OCI-LY7 (cell line): ENCODE data around the gene SSPN. TPM values are rescaled to one million over a fixed set of nuclear protein-coding genes. Genes with fewer than 3 reads are reported as not detected.

Experiments used
- BruUV-seq: library from RNA; stranded (reverse); fragments of 400-500 nt; replicated peaks from 2 replicates; lab custom pipeline; 2021; lab: Mats Ljungman, UMichigan
- CTCF ChIA-PET: fragments of 300-600 bp; sonication (Branson Sonifier 250); formaldehyde crosslinking; loops from one replicate; lab custom pipeline; 2022; ENCODE audit warnings: antibody characterized with exemption; ENCODE audit not compliant: unreplicated experiment; lab: Charles Lee
- POLR2A ChIA-PET: fragments of 300-600 bp; sonication (Branson Sonifier 250); formaldehyde crosslinking; loops from one replicate; lab custom pipeline; 2022; ENCODE audit warnings: antibody characterized with exemption; lab: Charles Lee
- DNase-seq: peaks from one replicate; pipeline ENCODE4 v3.0.0-alpha.2; 2015; ENCODE audit warnings: low spot score
- H2AFZ ChIP-seq: fragments of 200-600 bp; sonication (generic), shearing (Covaris generic); 2 replicates; pipeline ENCODE4 v1.6.1; 2014; ENCODE audit warnings: mild to moderate bottlenecking, antibody characterized with exemption, low read length, moderate library complexity
- H3K27ac ChIP-seq: fragments of 200-600 bp; sonication (generic); 2 replicates; pipeline ENCODE4 v1.5.1; 2014; ENCODE audit warnings: mixed run types, low read depth, mild to moderate bottlenecking, moderate library complexity, low read length, inconsistent platforms; ENCODE audit not compliant: poor library complexity, severe bottlenecking
- H3K36me3 ChIP-seq: fragments of 200-600 bp; sonication (generic); 2 replicates; pipeline ENCODE4 v1.6.1; 2014; ENCODE audit warnings: mild to moderate bottlenecking, antibody characterized with exemption, low read length, moderate library complexity, mixed read lengths; ENCODE audit not compliant: insufficient read depth
- H3K4me1 ChIP-seq: fragments of 200-600 bp; sonication (generic); 2 replicates; pipeline ENCODE4 v1.5.1; 2014; ENCODE audit warnings: mild to moderate bottlenecking, low read length; ENCODE audit not compliant: insufficient read depth, poor library complexity, severe bottlenecking
- H3K4me2 ChIP-seq: fragments of 200-600 bp; sonication (generic); 2 replicates; pipeline ENCODE4 v1.6.1; 2014; ENCODE audit warnings: mild to moderate bottlenecking, low read length
- H3K4me3 ChIP-seq: fragments of 200-600 bp; sonication (generic); 2 replicates; pipeline ENCODE4 v1.5.1; 2014; ENCODE audit warnings: mild to moderate bottlenecking, low read depth, low read length; ENCODE audit not compliant: poor library complexity, severe bottlenecking
- H3K79me2 ChIP-seq: fragments of 200-600 bp; sonication (generic); 2 replicates; pipeline ENCODE4 v1.6.1; 2016; ENCODE audit warnings: low read depth, mild to moderate bottlenecking, low read length, moderate library complexity, mixed read lengths; ENCODE audit not compliant: insufficient read depth
- H3K9me2 ChIP-seq: fragments of 200-600 bp; sonication (generic); 2 replicates; pipeline ENCODE4 v1.6.1; 2016; ENCODE audit warnings: mild to moderate bottlenecking, low read length, mixed read lengths; ENCODE audit not compliant: insufficient read depth
- H3K9me3 ChIP-seq: fragments of 200-600 bp; sonication (generic); 2 replicates; pipeline ENCODE4 v1.6.1; 2014; ENCODE audit warnings: mild to moderate bottlenecking, mixed run types, low read length, mixed read lengths
- H4K20me1 ChIP-seq: fragments of 200-600 bp; sonication (generic); 2 replicates; pipeline ENCODE4 v1.6.1; 2014; ENCODE audit warnings: mild to moderate bottlenecking, antibody characterized with exemption, low read length, moderate library complexity, mixed read lengths; ENCODE audit not compliant: insufficient read depth
- EZH2phosphoT487 ChIP-seq: fragments of 200-600 bp; sonication (generic); IDR thresholded peaks from 2 replicates; pipeline ENCODE4 v1.6.1; 2018; ENCODE audit warnings: low read depth, borderline replicate concordance, mild to moderate bottlenecking, mixed run types, antibody characterized with exemption, low read length, moderate library complexity, mixed read lengths
- intact Hi-C: fragments of 100-400 bp; cut with micrococcal nuclease; formaldehyde crosslinking; loops from one replicate; pipeline ENCODE4 v1.10.0; 2022; ENCODE audit not compliant: unreplicated experiment
- total RNA-seq, 2 experiments: library from RNA; depleted of rRNA in 1 of 2; stranded (reverse); fragments of >200 nt in 1 of 2; shearing (Covaris generic) in 1 of 2; gene quantifications; 2 replicates each; pipeline ENCODE4 v1.2.3, GENCODE V29; 2014 to 2022
- TF ChIP-seq, protein P1 (sequence below): fragments of 200-600 bp; sonication (generic); conservative IDR thresholded peaks from 2 replicates; pipeline ENCODE4 v1.5.1; 2014; ENCODE audit warnings: mild to moderate bottlenecking, antibody characterized with exemption, low read length, moderate library complexity, mixed read lengths

The SSPN gene
- total RNA-seq, 2 experiments from 2014 or later: not detected

- BruUV-seq: no TSS peak
- H3K4me3 ChIP-seq: no peak overlapping the region
- H3K27ac ChIP-seq: no peak overlapping the region
- H3K9me3 ChIP-seq: no peaks in the 10 kb centered on the region
- intact Hi-C loops: no loop called here
- peaks cover 17% of the 10 kb centered on the region for H3K4me1 ChIP-seq
- DNase-seq: no peak
- no peaks in the 10 kb centered on the region for H3K9me2 ChIP-seq
- no peak overlapping the region for H3K4me2 ChIP-seq
- ChIA-PET CTCF (interaction anchor here (0.7 kb wide), 1 partner anchor 803 kb away, joined by 3 read pairs; no protein-coding TSS in a partner anchor), POLR2A (no interaction called here)
- TF ChIP-seq, protein P1, sequence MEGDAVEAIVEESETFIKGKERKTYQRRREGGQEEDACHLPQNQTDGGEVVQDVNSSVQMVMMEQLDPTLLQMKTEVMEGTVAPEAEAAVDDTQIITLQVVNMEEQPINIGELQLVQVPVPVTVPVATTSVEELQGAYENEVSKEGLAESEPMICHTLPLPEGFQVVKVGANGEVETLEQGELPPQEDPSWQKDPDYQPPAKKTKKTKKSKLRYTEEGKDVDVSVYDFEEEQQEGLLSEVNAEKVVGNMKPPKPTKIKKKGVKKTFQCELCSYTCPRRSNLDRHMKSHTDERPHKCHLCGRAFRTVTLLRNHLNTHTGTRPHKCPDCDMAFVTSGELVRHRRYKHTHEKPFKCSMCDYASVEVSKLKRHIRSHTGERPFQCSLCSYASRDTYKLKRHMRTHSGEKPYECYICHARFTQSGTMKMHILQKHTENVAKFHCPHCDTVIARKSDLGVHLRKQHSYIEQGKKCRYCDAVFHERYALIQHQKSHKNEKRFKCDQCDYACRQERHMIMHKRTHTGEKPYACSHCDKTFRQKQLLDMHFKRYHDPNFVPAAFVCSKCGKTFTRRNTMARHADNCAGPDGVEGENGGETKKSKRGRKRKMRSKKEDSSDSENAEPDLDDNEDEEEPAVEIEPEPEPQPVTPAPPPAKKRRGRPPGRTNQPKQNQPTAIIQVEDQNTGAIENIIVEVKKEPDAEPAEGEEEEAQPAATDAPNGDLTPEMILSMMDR: no peak
- TF ChIP-seq EZH2phosphoT487: no peak
- no peaks in the 10 kb centered on the region for H3K36me3 ChIP-seq
- peak overlapping the region; percentile 89; the same call in 1 of the 2 replicates for H2AFZ ChIP-seq
- no peaks in the 10 kb centered on the region for H3K79me2 ChIP-seq
- no peaks in the 10 kb centered on the region for H4K20me1 ChIP-seq
Observed at GRCh38 chr12:26299751-26300150, 104.4 kb downstream of the SSPN start.

Other genes with a start within 250 kb of the SSPN start
- not detected in 2 replicates for gene RASSF8, start 236.9 kb upstream of the SSPN start, total RNA-seq (2014; rRNA removed; shearing (Covaris generic))
- gene RASSF8, start 236.9 kb upstream of the SSPN start, total RNA-seq (2022): not detected in 2 replicates
- gene BHLHE41, start 70.5 kb upstream of the SSPN start, total RNA-seq (2014; rRNA removed; shearing (Covaris generic)): not detected in 2 replicates
- gene BHLHE41, start 70.5 kb upstream of the SSPN start, total RNA-seq (2022): not detected in 2 replicates